SK-N-DZ (cell line): ENCODE data around the gene ZNF106. TPM values are rescaled to one million over a fixed set of nuclear protein-coding genes. Genes with fewer than 3 reads are reported as not detected.
A peak's percentile ranks its signal among the peaks of the same experiment; 100 is the strongest.

Experiments
- DNase-seq: peaks from one replicate; pipeline ENCODE4 v3.0.0-alpha.2; 2015; ENCODE audit warnings: low spot score
- polyA plus RNA-seq, 2 experiments: library from polyadenylated mRNA; depleted of rRNA; stranded (reverse); fragments of >200 nt; gene quantifications; 2 replicates each; pipeline ENCODE4 v1.2.3, GENCODE V29; 2014

The ZNF106 gene
- 15.0 and 16.7 TPM in 2 replicates for polyA plus RNA-seq (2014; cell fraction: cytosol; rRNA removed)
- 6.4 and 7.6 TPM in 2 replicates for polyA plus RNA-seq (2014; cell fraction: nucleus; rRNA removed)

DNA sequence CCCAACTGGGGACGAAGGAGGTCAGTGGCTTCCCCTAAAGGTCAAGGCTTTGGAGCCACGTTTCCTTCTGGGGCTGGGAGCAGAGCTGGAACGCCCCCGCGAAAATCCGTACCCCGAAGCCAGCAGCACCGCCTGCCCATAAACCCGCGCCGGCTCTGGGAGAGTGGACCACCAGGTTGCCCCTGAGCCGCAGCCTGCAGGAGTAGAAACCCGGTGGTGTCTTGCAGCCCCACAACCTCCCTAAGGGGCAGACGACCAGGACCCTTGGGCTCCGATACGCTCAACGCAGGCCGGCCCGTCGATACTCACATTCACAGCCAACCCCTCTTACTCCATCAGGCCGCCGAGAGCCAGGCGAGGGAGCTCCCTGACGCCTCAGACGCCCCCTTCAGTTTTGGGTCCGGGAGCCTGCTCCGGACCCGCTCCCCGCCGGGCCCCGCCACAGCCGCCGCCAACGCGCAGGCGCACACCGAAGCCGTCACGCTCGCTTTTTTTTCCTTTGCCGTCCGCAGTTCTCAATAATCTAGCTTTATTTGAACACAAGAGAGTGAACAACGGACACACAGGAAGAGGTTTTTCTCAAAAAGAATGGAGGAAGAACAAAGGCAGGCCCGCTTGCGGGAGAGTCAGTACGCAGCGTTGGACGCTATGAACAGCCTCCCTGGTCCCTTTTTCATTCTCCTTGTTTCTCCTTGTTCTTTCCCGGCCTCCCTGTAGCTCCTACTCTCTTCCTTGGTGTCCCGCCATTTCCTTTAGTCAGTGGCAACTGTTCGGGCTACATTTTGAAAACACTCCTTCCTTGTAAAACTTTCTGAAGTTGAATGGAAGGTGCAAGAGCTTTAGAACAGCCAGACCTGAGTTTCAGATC is at the start of gene ZNF106:
Gene ZNF106 (minus strand): TSS at position 471 of the 868 bp plus-strand sequence. CDS start 18,852 bp downstream, outside the sequence.
- peak; percentile 90 for DNase-seq

DNA sequence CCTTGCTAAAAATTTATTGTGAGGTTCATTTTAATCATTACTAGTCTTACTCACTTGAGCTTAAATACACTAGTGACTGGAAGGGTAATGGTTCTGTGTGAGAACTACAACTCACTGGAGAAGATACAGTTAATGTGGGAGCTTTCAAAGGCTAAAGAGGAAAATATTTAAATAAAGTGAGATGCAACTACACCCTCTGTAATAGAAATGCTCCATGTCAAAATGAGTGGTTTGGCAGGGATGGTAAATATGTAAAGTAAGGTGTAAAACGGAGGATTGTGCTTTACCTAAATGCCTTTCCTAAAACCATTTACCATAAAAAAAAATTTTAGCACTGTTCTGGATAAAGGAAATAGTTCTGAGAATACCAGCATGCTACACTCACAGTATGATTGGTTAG is 42.3 kb upstream of the ZNF106 start:
- DNase-seq = no peak

DNA sequence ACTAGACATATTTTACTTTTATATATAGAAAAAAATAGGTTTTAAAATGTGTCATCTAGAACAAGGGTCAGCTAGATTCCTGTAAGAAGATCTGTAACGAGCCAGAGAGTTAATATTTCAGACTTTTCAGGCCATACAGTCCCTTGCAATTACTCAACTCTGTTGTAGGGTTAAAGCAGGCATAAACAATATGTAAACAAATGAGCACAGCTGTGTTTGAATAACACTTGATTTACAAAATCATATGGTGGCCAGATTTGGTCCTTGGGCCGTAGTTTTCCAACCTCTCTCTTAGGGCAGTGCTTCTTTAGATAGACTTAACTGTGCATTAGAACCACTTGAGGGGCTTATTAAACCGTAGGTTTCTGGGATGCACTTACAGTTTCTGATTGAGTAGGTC is 38.0 kb upstream of the ZNF106 start:
- no peak for DNase-seq

DNA sequence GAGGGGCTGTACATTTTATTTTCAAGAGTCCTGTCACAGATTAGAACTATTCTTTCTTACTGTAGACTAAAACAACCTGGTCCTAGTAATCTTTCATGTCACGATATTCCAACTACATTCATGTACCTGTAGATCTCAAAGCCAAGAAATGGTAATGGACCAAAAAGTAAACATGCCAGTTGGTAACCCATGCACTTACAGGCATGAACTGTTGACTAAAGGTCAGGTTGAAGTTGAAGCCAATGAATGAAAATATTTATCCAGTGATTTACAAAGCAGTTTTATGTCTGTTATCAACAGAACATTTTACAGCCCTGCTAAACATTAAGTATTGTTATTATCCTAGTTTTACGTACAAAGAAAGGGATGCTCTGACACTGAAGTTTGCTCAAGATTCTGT is 32.4 kb upstream of the ZNF106 start:
- no peak for DNase-seq

DNA sequence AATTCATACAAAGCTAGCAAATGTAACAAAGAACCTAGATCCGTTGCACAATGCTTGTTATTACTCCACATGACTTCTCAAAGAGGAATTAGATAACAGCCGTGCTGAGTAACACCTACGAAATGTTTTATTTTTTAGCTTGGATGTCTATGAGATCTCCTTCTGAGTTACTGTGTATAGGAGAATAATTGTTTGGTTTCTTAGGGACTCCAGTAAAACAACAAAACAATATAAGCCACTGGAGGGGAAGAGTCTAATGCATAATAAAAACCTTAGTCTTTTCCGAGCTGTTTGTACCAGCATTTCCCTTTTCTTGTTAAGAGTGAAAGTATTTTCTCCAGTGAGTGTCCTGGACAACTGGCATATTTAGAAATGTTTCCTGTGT is 20.1 kb upstream of the ZNF106 start:
- no peak for DNase-seq

DNA sequence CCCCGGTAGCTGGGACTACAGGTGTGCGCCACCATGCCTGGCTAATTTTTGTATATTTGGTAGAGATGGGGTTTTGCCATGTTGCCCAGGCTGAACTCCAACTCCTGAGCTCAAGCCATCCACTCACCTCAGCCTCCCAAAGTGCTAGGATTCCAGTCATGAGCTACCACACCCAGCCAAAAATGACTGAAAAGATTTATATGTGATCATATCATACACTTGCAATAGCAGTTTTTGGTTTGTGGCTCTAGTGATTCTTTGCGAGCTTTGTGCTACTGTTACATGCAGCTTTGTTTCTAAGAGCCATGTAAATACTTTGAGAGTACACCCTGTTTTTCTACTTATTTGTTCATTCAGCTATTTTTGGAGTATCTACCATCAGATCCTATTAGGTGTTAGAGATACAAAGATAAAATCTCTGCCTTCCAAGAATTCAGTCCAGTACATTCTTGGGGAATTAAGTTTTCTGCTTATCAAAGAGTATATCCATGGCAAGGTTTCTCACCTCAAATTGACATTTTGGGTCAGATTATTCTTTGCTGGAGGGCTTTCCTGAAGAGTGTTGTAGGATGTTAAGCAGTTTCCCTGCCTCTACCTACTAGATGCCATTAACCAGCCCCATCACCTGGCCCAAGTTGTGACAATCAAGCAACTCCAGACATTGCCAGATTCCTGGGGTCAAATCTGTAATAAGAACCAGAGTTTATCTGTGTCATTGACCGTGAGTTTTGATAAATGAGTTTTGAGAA is 19.5 kb upstream of the ZNF106 start:
- DNase-seq = no peak

DNA sequence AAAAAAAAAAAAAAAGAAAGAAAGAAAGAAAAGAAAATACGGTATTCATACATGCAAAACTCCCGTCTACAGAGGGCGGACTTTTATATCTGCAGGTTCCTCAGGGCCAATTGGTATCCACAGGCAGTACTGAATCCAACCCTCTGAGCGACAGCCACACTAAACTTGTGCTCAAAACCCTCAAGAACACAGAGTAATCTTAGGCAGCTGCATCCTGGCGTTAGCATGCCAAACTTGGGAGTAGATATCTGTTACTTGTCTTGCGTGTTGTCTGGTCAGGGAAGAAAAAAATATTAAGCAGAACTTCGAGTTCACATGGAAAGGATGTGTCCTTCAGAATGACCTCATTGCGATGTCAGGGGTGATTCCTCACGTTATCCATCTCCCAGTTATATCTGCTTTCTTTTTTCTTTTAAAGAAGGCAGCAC is 17.3 kb upstream of the ZNF106 start:
- DNase-seq = no peak

DNA sequence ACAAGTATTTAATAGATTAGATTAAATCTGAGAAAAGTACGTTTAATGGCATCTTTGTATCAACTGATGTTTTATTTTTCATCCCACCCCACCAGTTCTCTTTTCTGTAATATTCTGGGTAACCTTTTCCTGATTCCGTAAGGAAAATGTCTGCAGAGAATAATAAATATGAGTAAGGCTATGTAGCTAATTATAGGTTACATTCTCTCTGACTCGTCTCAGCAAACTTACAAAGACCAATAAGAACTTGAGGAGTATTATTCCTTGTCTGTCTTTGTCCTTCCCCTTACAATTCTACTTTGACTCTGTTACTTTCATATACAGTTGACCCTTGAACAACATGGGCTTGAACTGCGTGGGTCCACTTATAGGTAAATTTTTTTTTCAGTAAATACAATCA is 16.6 kb upstream of the ZNF106 start:
- no peak for DNase-seq

DNA sequence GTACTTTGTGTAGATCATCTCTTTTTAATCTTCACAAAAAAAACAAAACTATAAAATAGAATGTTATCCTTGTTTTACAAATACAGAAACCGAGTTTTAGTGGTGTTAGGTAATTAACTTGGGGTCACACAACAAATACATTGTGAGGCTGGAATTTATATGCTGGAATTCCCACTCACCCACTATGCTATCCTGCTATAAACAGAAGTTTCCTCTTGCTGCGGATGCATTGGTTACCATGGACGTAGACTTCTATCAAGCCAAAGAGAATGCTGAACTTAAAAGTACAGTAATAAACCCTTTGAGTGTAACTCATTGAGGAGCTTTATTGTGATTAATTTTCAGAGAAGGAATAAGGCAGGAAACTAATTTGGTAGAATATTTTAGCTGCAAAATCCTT is 13.7 kb upstream of the ZNF106 start:
- no peak for DNase-seq

DNA sequence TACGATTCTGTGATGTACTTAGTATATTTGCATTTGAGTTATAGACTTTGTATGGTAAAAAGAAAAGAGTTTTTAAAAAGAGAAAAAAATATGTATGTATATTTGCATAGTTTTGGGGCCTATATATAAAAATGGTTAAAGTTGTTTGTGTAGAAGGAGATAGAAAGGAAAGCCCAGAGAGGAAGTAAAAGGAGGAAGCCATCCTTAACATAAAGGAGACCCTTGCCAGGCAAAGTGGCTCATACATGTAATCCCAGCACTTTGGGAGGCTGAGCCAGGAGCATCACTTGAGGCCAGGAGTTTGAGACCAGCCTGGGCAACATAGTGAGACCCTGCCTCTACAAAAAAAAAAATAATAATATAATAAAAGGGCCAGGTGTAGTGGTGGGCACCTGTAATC is 12.9 kb upstream of the ZNF106 start:
- no peak for DNase-seq

DNA sequence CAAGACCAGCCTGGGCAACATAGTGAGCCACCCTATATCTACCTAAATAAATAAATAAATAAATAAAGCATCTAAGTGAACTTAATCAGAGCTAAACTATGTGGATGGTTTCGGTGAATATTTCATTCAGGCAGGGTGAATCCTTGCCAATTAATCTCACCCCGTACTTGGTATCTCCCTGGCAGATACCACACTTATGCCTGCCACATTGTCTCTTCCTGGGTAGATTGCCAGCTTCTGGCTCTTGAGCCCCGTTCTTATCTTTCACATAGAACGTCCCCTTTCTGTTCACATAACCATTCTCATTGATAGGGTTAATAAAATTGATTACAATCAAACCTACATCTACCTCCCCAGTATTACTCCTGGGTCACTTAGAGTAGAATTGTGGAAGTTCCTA is 11.5 kb upstream of the ZNF106 start:
- DNase-seq = no peak

DNA sequence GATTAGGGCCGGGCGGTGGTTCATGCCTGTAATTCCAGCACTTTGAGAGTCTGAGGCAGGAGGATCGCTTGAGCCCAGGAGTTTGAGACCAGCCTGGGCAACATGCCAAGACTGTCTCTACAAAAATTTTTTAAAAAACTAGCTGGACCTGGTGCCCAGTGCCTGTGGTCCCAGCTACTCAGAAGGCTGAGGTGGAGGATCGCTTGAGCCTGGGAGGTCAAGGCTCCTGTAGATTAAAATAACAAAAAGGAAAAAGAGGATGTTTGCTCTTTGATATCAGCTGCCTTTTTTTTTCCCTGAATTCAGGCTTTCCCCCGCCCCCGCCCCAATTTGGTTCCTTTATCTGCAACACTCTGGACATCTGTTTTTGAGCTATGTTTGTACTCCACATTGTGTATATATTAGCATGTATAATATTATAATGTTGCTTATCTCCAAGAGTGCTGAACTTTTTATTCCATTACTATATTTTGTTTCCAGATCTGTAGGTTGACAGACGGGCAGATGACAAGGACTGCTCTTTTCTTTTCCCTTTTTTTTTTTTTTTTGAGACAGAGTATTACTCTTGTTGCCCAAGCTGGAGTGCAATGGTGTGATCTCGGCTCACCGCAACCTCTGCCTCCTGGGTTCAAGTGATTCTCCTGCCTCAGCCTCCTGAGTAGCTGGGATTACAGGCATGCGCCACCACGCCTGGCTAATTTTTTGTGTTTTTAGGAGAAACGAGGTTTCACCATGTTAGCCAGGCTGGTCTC is 9.1 kb upstream of the ZNF106 start:
- no peak for DNase-seq

DNA sequence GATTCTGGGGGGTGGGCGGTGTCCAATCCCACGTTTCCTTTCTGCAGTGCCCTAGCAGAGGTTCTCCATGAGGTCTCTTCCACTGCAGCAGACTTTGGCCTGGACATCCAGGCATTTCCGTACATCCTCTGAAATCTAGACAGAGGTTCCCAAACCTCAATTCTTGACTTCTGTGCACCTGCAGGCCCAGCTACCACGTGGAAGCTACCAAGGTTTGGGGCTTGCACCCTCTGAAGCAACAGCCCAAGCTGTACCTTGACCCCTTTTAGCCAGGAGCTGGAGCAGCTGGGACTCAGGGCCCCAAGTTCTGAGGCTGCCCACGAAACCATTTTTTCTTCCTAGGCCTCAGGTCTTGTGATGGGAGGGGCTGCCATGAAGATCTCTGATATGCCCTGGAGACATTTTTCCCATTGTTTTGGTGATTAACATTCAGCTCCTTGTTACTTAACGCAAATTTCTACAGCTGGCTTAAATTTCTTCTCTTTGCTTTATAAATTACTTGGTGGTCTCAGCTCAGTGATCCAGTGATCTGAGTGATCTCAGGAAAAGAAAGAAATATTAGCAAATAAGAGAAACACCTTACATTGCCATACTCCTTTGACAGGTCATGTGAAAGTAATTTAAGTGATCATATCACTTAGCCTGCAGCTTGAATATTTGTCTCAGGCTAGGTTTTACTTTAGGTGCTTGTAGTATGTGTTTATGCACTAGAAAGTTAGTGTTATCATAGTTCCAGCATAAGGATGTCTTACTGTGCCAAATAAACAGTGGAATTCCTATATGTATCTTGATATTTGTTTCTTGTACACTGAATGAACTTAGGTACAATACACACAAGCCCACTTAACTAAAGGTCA is 7.5 kb upstream of the ZNF106 start:
- no peak for DNase-seq

DNA sequence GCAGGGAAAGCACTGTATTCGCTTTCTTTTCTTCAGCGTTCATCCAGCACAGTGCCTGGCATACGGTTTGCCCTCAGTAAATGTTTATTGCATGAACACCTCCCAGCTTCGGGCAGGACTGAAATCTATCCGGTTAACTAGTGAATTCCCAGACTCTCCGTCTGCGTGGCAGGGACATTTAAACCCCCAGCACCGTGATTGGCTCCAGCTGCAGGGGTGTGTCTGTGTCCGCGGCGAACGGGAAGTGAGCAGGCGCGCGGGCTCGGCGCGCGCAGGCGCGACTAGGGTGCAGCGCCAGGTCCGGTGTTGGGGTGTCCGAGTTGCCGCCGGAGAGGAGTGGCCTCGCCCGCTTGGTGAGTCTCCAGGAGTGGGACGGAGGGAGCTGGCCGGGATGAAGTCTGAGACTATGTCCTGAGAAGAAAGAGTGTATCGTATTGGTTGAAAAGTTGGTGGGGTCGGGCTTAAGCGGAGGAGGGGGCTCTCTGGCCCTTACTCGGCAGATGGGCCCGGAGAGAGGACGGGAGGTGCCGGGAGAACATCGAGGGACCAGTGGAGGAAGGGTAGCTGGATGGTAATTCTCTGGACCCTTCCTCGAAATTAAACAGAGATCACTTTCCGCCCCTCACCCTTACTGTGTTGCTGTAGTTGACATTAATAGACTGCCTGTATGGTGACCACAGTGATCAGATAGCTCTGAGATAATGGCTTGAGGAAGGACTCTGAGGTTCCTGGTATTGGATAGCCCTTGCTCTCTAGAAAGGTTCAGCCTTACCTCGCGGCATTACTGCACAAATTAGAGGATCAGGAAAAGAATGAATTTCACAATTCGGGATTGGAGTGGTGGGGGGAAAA is 4.6 kb upstream of the ZNF106 start, which contains the start of gene SNAP23:
Gene SNAP23 (plus strand): TSS at position 274 of the 852 bp plus-strand sequence. CDS start 16,213 bp downstream, outside the sequence.
- DNase-seq = peak; percentile 88

DNA sequence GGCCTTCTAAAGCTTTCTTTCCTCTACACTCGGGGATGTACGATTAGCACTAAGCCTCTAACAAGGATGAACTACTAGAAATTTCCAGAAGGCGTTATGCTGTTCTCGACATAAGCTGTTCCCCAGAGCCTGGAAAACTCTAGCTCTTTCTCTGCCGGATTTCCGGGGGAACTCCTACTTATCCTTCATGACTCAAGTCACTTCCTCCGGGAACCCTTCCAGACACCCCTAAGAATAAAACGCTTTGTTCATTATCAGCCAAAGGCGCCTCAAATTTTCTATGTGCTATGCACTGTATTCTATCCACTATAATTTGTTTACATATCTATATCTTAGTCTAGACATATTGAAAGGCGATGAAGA is 4.0 kb upstream of the ZNF106 start:
- DNase-seq = peak; percentile 39

DNA sequence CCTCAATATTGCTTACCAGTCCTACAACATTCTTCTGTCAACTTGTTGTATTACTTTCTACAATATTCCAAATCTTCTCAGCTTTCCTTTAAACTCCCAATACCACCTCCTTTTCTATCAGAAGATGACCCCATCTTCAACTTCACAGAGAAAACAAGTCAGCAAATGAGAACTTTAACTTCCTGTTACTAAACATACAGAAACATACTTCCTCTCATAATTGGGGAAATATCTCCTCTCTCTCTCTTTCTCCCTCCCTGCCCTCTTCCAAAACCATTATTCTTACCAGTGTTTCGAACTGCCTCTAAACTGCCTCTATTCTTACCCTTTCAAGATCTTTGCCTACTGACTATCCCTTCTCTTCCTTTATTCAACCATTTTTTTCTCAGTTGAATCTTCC is 2.7 kb upstream of the ZNF106 start:
- no peak for DNase-seq

DNA sequence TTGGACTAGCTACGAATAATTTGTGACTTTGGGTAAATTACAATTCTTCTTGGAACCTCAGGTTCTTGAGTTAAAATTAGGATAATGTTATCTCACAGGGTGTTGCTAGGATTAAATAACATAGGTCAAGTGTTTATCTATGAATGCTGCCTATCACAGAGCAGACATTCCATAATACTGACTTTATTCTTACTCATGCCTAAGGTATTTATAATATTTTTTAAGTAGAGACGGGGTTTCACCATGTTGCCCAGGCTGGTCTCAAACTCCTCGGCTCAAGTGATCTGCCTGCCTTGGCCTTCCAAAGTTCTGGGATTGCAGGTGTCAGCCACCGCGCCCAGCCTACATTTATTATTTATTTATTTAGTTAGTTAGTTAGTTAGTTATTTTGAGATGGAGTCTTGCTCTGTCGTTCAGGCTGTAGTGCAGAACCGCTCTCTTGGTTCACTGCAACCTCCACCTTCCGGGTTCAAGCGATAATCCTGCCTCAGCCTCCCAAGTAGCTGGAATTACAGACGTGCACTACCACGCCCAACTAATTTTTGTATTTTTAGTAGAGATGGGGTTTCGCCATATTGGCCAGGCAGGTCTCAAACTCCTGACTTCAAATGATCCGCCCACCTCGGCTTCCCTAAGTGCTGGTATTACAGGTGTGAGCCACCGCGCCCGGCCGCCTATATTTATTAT is 741 bp upstream of the ZNF106 start:
- no peak for DNase-seq

DNA sequence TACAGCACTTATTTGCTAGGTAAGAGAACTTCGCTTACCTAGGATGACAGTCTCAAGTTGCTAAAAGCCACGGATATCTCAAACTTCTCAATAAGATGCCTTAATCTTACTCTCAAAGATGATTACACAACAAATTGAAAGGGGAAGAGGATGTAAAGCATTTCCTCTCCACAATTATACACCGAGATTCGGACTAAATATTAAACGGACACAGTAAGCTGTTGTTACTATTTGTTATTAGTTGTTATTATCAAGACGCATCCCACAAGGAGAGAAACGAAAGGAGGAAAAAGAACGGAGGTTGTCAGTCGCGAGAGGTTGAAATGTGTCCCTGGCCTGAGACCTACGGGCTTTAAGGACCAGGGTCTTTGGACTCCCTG is 660 bp downstream of the ZNF106 start:
- no peak for DNase-seq

DNA sequence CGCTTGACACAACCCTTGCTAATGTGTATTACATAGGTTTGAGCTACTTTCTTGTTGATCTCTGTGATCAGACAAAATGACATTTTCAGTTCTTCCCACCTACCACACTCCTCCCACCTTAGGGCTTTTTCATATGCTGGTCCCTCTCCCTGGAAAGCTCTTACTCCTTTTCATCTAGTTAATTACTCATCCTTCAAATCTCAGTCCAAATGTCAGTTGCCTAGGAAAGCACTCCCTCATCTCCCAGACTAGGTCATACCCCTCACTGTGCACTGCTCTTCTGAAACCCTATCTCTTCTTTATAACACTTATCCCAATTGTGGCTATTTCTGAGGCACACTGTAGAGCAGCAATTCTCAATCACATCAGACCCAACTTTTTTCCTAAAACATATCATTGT is 7.3 kb downstream of the ZNF106 start:
- DNase-seq = no peak
